Upper lobe of left lung (tissue), 6 donors: ENCODE measurements around the gene NUP210. TPM values are rescaled to one million over a fixed set of nuclear protein-coding genes. Genes with fewer than 3 reads are reported as not detected.

Experiments
- ATAC-seq, 2 donors: fragments of 200-7000 bp; cut with Tn5 transposase; one replicate each; pipeline ENCODE4 v1.9.1; 2022; ENCODE audit warnings: mild to moderate bottlenecking in 2 of 2, moderate library complexity in 2 of 2; ENCODE audit not compliant: low FRiP score in 2 of 2
- DNase-seq, 2 donors: peaks; one replicate each; pipeline ENCODE4 v3.0.0-alpha.2; 2019 to 2020
- H3K27ac ChIP-seq, 4 donors: fragments of 200-600 bp; sonication (generic); one replicate each; pipeline ENCODE4 v1.5.1; 2016 to 2019
- H3K27me3 ChIP-seq, 4 donors: fragments of 200-600 bp; sonication (generic); one replicate each; pipeline ENCODE4 v1.5.1; 2017 to 2019
- H3K36me3 ChIP-seq, 4 donors: fragments of 200-600 bp; sonication (generic); one replicate each; pipeline ENCODE4 v1.5.1; 2016 to 2019
- H3K4me1 ChIP-seq, 4 donors: fragments of 200-600 bp; sonication (generic); one replicate each; pipeline ENCODE4 v1.5.1; 2018 to 2019
- H3K4me3 ChIP-seq, 4 donors: fragments of 200-600 bp; sonication (generic); one replicate each; pipeline ENCODE4 v1.5.1; 2017 to 2019; ENCODE audit warnings: mild to moderate bottlenecking in 2 of 4, moderate library complexity in 1 of 4
- H3K9me3 ChIP-seq, 4 donors: fragments of 200-600 bp; sonication (generic); one replicate each; pipeline ENCODE4 v1.5.1; 2018 to 2019
- CTCF ChIP-seq, 6 experiments: fragments of 450-650 bp in 4 of 6; fragments of 200-600 bp in 2 of 6; sonication (generic) in 2 of 6; IDR thresholded peaks; one replicate each; pipeline ENCODE4 v1.5.1; 2016 to 2019; ENCODE audit warnings: antibody characterized with exemption in 6 of 6
- EP300 ChIP-seq, 4 donors: sonication (generic); formaldehyde crosslinking; IDR thresholded peaks; one replicate each; pipeline ENCODE4 v1.5.1; 2017; ENCODE audit warnings: antibody characterized with exemption in 4 of 4, control low read depth in 2 of 4
- POLR2A ChIP-seq, 4 donors: fragments of 450-650 bp; IDR thresholded peaks; one replicate each; pipeline ENCODE4 v1.5.1; 2016 to 2017; ENCODE audit warnings: antibody characterized with exemption in 4 of 4, mild to moderate bottlenecking in 2 of 4
- POLR2AphosphoS5 ChIP-seq, 2 donors: sonication (generic); formaldehyde crosslinking; IDR thresholded peaks; one replicate each; pipeline ENCODE4 v1.5.1; 2017; ENCODE audit warnings: antibody characterized with exemption in 2 of 2
- WGBS, 2 donors: methylation state at CpG; one replicate each; pipeline ENCODE4 v1.1.5; 2017 to 2018; 5-methylcytosine and 5-hydroxymethylcytosine counted together
- small RNA-seq, 4 donors: library from RNA; depleted of rRNA; stranded (forward); fragments of <200 nt; gene quantifications; one replicate each; pipeline ENCODE3, GENCODE V24; 2016
- total RNA-seq, 6 donors: library from RNA; depleted of rRNA in 4 of 6; stranded (reverse); fragments of >200 nt in 4 of 6; gene quantifications; one replicate each; pipeline versions ENCODE4 v1.1.0 to v1.2.1, GENCODE V29; 2016 to 2021
- donor health status: DM: no; HTN: no; CAD: no; lungs with moderate emphysema.
- donor health status: DM: no; HTN: yes; CAD: no; lungs with severe emphysema.

The NUP210 gene
- total RNA-seq, 6 donors from 2014 or later: 14.6 to 23.0 (median 20.8) TPM

GRCh38 chr3:13268961-13269441, 151.1 kb downstream of the NUP210 start:
- DNase-seq (no peak), ATAC-seq (no peak)
- TF ChIP-seq EP300 (IDR thresholded peaks at IDR 0.05) (no peak), CTCF (IDR thresholded peaks at IDR 0.05) (no peak), POLR2A (IDR thresholded peaks at IDR 0.05) (no peak), POLR2AphosphoS5 (IDR thresholded peaks at IDR 0.05) (no peak)

GRCh38 chr3:13268120-13268519, 152.0 kb downstream of the NUP210 start:
- TF ChIP-seq CTCF (IDR thresholded peaks at IDR 0.05) (no peak), POLR2AphosphoS5 (IDR thresholded peaks at IDR 0.05) (no peak), EP300 (IDR thresholded peaks at IDR 0.05) (no peak), POLR2A (IDR thresholded peaks at IDR 0.05) (no peak)
- Histone ChIP-seq H3K27ac (no peak overlapping the region), H3K4me3 (no peak overlapping the region), H3K27me3 (no peaks in the 10 kb centered on the region), H3K4me1 (no peaks in the 10 kb centered on the region), H3K36me3 (no peaks in the 10 kb centered on the region), H3K9me3 (peaks cover 0 to 9% (median 9%) of the 10 kb centered on the region in 4 donors)
- ATAC-seq: no peak
- WGBS, 2 donors: 93% methylated on average over 2 of the region's 2 CpGs; no CpG with 5 or more reads in 1 of the 2 donors
- no peak for DNase-seq

More at GRCh38 chr3:13268961-13269441, 151.1 kb downstream of the NUP210 start:
- Histone ChIP-seq H3K27ac (no peak overlapping the region), H3K4me3 (no peak overlapping the region), H3K27me3 (no peaks in the 10 kb centered on the region), H3K4me1 (no peaks in the 10 kb centered on the region), H3K36me3 (no peaks in the 10 kb centered on the region), H3K9me3 (peaks cover 0 to 9% (median 9%) of the 10 kb centered on the region in 4 donors)
- WGBS, 2 donors: 56 to 61% methylated on average over 11 of the region's 11 CpGs

DNA sequence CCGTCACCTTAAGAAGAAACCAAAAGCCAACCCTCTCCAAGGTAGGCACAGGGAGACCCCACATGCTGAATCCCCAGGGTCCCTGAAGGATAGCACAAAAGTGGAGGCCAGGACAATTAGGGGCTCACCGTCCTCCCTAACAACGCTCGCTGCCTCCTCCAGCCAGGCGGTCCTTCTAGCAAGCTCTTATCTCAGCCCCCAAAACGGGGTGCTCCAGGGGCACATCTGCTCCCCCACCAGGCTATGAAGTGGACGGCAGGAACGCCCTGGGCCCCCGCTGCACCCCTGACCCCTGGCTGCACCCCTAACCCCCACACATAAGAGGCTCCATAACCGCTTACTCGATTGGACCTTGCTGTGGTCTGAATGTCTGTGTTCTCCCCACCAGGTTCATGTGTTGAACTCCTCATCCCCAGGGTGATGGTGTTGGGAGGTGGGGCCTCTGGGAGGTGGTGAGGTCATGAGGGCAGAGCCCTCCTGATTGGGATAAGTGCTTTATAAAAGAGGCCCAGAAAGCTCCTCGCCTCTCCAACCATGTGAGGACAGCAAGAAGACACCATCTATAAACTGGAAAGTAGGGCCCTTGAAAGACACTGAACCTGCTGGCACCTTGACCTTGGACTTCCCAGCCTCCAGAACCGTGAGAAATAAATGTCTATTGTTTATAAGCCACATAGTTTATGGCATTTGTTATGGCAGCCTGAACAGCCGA, 153.3 kb downstream of the NUP210 start:
- Histone ChIP-seq H3K27me3 (no peaks in the 10 kb centered on the region), H3K27ac (no peak overlapping the region), H3K4me3 (no peak overlapping the region), H3K36me3 (no peaks in the 10 kb centered on the region), H3K9me3 (peaks cover 0 to 9% (median 9%) of the 10 kb centered on the region in 4 donors), H3K4me1 (no peaks in the 10 kb centered on the region)
- TF ChIP-seq EP300 (IDR thresholded peaks at IDR 0.05) (no peak), CTCF (IDR thresholded peaks at IDR 0.05) (no peak), POLR2A (IDR thresholded peaks at IDR 0.05) (no peak), POLR2AphosphoS5 (IDR thresholded peaks at IDR 0.05) (no peak)
- DNase-seq (no peak), ATAC-seq (no peak)
- 77 to 81% methylated on average over 12 to 13 of the region's 14 CpGs for WGBS, 2 donors

Small RNA genes lying within 50 kb of the gene (small RNA-seq; reads per million reads assigned to genes)
- gene AC027124.2: 0 reads per million in 4 donors

Other genes with a start within 250 kb of the NUP210 start
- gene HDAC11, start 60.0 kb upstream of the NUP210 start, total RNA-seq: 10 to 100 TPM; 11.5 to 28.1 (median 18.0) TPM
- gene FBLN2, start 128.8 kb upstream of the NUP210 start, total RNA-seq: 10 to 100 TPM in 4 of 6 donors, 1 to 10 TPM in 2; 2.1 to 85.7 (median 19.5) TPM